ENCODE data around the gene DLG3.
"Not testable (repeated sequence)": the region's sequence is repeated elsewhere in the genome, so short reads cannot be mapped to it uniquely, and the experiment has no call there.

The DLG3 gene

GRCh38 chrX:70476934-70477733, 32.5 kb downstream of the DLG3 start:
- DNase-seq = no peak

- no peak for DNase-seq
Measured at GRCh38 chrX:70477734-70478075, 33.1 kb downstream of the DLG3 start.

- DNase-seq = no peak
Measured at GRCh38 chrX:70478526-70479245, 34.1 kb downstream of the DLG3 start.

GRCh38 chrX:70479247-70479921, 34.7 kb downstream of the DLG3 start:
- no peak for DNase-seq

GRCh38 chrX:70479922-70480659, 35.5 kb downstream of the DLG3 start:
- no peak for DNase-seq

- DNase-seq = no peak
Measured at GRCh38 chrX:70480660-70481018, 36.0 kb downstream of the DLG3 start.

GRCh38 chrX:70481471-70482270, 37.0 kb downstream of the DLG3 start:
- no peak for DNase-seq

- DNase-seq = no peak
Measured at GRCh38 chrX:70482300-70482699, 37.7 kb downstream of the DLG3 start.

- DNase-seq = no peak
Measured at GRCh38 chrX:70485466-70485865, 40.8 kb downstream of the DLG3 start.

- no peak for DNase-seq
Measured at GRCh38 chrX:70488856-70489255, 44.2 kb downstream of the DLG3 start.

- DNase-seq = peak; percentile 22
Measured at GRCh38 chrX:70494441-70494840, 49.8 kb downstream of the DLG3 start.

GRCh38 chrX:70496491-70496890, 51.9 kb downstream of the DLG3 start:
- no peak for DNase-seq

- DNase-seq = no peak
Measured at GRCh38 chrX:70497026-70497425, 52.4 kb downstream of the DLG3 start.

- DNase-seq = no peak
Measured at GRCh38 chrX:70498129-70498528, 53.5 kb downstream of the DLG3 start.

- no peak for DNase-seq
Measured at GRCh38 chrX:70500826-70501225, 56.2 kb downstream of the DLG3 start.

GRCh38 chrX:70504772-70505450, 60.3 kb downstream of the DLG3 start:
- peak; percentile 31 for DNase-seq

GRCh38 chrX:70505451-70505841, 60.8 kb downstream of the DLG3 start:
- DNase-seq = no peak

GRCh38 chrX:70508296-70508911, 63.8 kb downstream of the DLG3 start:
- DNase-seq = peak; percentile 20

GRCh38 chrX:70509078-70509477, 64.4 kb downstream of the DLG3 start:
- DNase-seq = no peak

- DNase-seq = not testable (repeated sequence)
Measured at GRCh38 chrX:70515270-70515669, 70.6 kb downstream of the DLG3 start.

- DNase-seq = not testable (repeated sequence)
Measured at GRCh38 chrX:70515692-70516091, 71.1 kb downstream of the DLG3 start.
